ENCODE measurements around the gene PIP5K1B.

The PIP5K1B gene

DNA sequence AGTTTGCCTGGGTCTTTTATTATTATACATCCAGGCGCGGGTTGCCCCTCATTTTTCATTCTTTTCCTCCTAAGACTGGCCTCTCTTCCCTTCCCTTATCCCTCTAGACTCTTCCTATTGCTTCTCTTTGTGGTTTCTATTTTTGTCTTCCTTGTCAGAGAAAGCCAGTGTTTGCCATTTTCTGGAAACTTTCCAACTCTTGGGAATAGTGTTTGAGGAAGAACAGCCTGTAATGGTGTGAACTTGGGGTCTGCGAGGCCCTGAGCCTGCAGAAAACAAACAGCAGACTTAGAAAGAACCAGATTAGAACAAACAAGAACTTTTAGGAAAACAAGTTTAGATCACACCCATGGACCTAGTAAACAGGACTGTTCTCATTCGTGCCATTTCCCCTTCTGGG is 293.3 kb downstream of the PIP5K1B start:
- Histone ChIP-seq H3K36me3 (ENCODE audit: control insufficient read depth, insufficient read depth, low read length) (no peaks in the 10 kb centered on the region), H3K4me3 (ENCODE audit: low read length) (no peak overlapping the region), H3K9ac (ENCODE audit: low read length) (no peak overlapping the region), H3K9me3 (ENCODE audit: control insufficient read depth, low read length) (no peaks in the 10 kb centered on the region), H3K4me1 (ENCODE audit: control insufficient read depth, insufficient read depth, low read length) (no peaks in the 10 kb centered on the region), H3K27me3 (ENCODE audit: control insufficient read depth, insufficient read depth, low read length) (no peaks in the 10 kb centered on the region)

DNA sequence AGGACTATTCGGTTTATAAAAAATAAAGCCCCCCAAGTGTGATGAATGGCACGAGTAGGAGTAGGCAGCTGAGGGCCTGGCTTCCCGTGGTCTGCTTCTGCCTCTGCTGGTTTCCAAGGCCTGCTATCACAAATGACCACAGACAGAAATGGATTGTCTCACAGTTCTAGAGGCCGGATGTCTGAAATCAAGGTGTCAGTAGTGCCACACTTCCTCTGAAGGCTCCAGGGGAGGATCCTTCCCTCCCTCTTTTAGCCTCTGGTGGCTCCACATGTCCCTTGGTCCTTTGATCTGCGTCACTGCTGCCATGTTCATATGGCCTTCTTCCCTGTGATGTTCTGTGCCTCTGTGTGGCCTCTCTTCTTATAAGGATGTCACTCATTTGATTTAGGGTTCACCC is 293.8 kb downstream of the PIP5K1B start:
- Histone ChIP-seq H3K4me3 (ENCODE audit: low read length) (no peak overlapping the region), H3K9ac (ENCODE audit: low read length) (no peak overlapping the region), H3K9me3 (ENCODE audit: control insufficient read depth, low read length) (no peaks in the 10 kb centered on the region), H3K4me1 (ENCODE audit: control insufficient read depth, insufficient read depth, low read length) (no peaks in the 10 kb centered on the region), H3K27me3 (ENCODE audit: control insufficient read depth, insufficient read depth, low read length) (no peaks in the 10 kb centered on the region), H3K36me3 (ENCODE audit: control insufficient read depth, insufficient read depth, low read length) (no peaks in the 10 kb centered on the region)

DNA sequence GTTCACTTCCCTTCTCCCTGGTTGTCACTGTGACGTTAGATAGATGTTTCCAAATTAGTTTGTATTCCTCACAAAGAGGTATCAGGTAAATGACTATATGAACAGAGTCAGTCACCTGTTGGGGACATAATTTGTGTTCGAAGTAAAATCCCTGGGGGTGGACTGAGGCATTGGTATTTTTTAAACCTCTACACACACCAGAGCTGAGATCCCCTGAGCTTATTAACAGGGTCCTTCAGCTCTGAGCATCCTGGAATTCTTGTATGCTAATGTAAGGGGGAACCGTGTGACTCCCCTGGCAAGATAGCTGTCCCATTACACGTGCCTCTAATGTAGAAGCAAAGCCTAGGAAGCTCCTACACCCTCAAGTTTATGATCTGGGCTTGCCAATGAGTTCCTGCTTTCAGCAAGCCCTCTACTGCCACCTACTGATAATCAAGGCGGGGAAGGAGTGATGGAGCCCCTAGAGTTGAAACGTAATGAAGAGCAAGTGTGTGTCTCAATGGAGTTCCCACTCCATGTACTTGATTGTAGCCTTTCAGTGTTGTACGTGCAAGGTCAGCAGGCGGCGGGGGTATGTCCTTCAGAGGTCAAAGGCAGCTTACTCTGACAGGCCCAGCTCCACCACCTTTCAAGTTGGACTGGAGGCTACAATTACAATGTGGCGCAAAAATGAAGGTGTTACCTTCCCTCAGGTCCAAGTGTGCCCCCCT is 294.5 kb downstream of the PIP5K1B start:
- Histone ChIP-seq H3K4me3 (ENCODE audit: low read length) (no peak overlapping the region), H3K27me3 (ENCODE audit: control insufficient read depth, insufficient read depth, low read length) (no peaks in the 10 kb centered on the region), H3K9ac (ENCODE audit: low read length) (no peak overlapping the region), H3K4me1 (ENCODE audit: control insufficient read depth, insufficient read depth, low read length) (no peaks in the 10 kb centered on the region), H3K9me3 (ENCODE audit: control insufficient read depth, low read length) (no peaks in the 10 kb centered on the region), H3K36me3 (ENCODE audit: control insufficient read depth, insufficient read depth, low read length) (no peaks in the 10 kb centered on the region)

DNA sequence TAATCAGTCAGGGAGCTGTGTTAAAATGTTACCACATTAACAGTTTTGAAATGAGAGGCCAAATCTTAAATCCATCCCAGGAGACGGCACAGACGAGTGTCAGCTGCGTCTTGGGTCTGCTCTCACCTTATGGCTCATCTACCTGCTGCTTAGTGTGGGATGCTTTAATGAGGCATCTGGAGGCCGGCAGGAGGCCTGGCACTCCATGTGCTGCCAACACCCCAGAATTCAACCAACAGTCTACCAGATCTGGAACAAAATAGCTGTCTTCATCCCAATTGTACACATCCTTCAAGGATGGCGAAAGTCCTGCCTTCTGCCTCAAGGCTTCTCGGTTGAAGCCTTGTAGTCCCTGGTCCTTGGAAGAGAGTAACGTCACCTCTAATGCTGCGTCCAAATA is 296.9 kb downstream of the PIP5K1B start:
- H3K27me3 ChIP-seq (ENCODE audit: control insufficient read depth, insufficient read depth, low read length), result no peaks in the 10 kb centered on the region
- H3K9ac ChIP-seq (ENCODE audit: low read length), result no peak overlapping the region
- H3K4me1 ChIP-seq (ENCODE audit: control insufficient read depth, insufficient read depth, low read length), result no peaks in the 10 kb centered on the region
- no peaks in the 10 kb centered on the region for H3K36me3 ChIP-seq (ENCODE audit: control insufficient read depth, insufficient read depth, low read length)
- H3K4me3 ChIP-seq (ENCODE audit: low read length), result no peak overlapping the region
- H3K9me3 ChIP-seq (ENCODE audit: control insufficient read depth, low read length), result no peaks in the 10 kb centered on the region

DNA sequence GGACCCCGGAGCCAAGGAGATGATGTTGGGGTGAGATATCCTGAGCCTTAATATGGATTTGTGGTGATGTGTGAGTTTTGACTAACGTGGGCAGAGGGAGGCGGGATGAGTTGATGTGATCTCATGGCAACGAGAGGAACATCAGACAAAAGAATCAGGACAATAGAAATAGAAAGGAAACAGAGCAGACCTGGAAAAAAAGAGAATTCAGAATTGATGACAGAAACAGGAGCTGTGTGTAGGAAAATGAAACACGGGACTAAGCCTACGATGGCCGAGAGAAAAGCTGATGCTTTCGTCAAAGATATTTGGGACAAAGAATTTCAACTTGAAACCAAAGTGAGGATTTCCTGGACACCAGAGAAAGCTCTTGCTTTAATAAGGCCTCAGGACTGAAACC is 298.0 kb downstream of the PIP5K1B start:
- no peaks in the 10 kb centered on the region for H3K27me3 ChIP-seq (ENCODE audit: control insufficient read depth, insufficient read depth, low read length)
- no peaks in the 10 kb centered on the region for H3K36me3 ChIP-seq (ENCODE audit: control insufficient read depth, insufficient read depth, low read length)
- H3K4me1 ChIP-seq (ENCODE audit: control insufficient read depth, insufficient read depth, low read length), result no peaks in the 10 kb centered on the region
- H3K4me3 ChIP-seq (ENCODE audit: low read length), result no peak overlapping the region
- H3K9me3 ChIP-seq (ENCODE audit: control insufficient read depth, low read length), result no peaks in the 10 kb centered on the region
- H3K9ac ChIP-seq (ENCODE audit: low read length), result no peak overlapping the region

DNA sequence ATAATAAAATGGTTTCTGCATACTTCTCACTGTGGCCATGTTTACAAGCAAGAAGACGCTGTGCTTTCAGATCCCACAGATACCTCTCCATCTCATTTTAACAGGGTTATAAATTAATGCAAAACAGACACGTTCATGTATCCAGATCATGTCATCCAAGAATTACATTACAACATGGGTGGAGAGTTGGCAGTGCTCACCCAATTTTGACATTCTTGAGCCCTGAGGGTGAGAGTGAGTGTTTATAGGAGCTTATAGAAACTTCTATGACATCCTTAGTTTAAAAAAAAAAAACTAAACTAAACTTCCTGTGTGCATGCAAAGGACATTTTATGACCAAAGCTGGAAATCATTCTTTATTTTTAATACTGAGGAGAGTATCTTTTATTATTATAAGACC is 299.8 kb downstream of the PIP5K1B start:
- no peaks in the 10 kb centered on the region for H3K4me1 ChIP-seq (ENCODE audit: control insufficient read depth, insufficient read depth, low read length)

DNA sequence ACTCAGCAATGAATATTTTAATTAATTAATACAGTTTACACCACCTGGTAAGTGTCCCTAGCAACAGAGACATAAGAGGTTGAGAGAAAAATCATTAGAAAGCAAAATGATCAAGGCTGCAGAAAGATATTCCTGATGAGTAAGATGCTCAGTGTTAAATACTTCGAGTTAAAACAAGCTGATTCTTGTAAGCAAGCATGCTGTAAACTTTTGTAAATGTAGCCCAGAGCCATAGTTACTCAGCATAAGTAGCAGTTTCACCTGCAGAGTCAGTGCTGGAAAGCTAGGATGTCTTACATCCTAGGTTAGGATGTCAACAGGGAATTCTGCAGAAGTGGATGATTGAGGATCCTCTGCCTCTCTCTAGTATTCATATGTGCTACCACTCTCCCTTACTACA is 304.7 kb downstream of the PIP5K1B start:
- H3K36me3 ChIP-seq (ENCODE audit: control insufficient read depth, insufficient read depth, low read length), result no peaks in the 10 kb centered on the region
- no peak overlapping the region for H3K4me3 ChIP-seq (ENCODE audit: low read length)
- H3K4me1 ChIP-seq (ENCODE audit: control insufficient read depth, insufficient read depth, low read length), result no peaks in the 10 kb centered on the region
- H3K9me3 ChIP-seq (ENCODE audit: control insufficient read depth, low read length), result no peaks in the 10 kb centered on the region
- H3K9ac ChIP-seq (ENCODE audit: low read length), result no peak overlapping the region
- H3K27me3 ChIP-seq (ENCODE audit: control insufficient read depth, insufficient read depth, low read length), result no peaks in the 10 kb centered on the region

More for the DNA sequence above, 299.8 kb downstream of the PIP5K1B start:
- Histone ChIP-seq H3K4me3 (ENCODE audit: low read length) (no peak overlapping the region), H3K36me3 (ENCODE audit: control insufficient read depth, insufficient read depth, low read length) (no peaks in the 10 kb centered on the region), H3K9ac (ENCODE audit: low read length) (no peak overlapping the region), H3K9me3 (ENCODE audit: control insufficient read depth, low read length) (no peaks in the 10 kb centered on the region), H3K27me3 (ENCODE audit: control insufficient read depth, insufficient read depth, low read length) (no peaks in the 10 kb centered on the region)

DNA sequence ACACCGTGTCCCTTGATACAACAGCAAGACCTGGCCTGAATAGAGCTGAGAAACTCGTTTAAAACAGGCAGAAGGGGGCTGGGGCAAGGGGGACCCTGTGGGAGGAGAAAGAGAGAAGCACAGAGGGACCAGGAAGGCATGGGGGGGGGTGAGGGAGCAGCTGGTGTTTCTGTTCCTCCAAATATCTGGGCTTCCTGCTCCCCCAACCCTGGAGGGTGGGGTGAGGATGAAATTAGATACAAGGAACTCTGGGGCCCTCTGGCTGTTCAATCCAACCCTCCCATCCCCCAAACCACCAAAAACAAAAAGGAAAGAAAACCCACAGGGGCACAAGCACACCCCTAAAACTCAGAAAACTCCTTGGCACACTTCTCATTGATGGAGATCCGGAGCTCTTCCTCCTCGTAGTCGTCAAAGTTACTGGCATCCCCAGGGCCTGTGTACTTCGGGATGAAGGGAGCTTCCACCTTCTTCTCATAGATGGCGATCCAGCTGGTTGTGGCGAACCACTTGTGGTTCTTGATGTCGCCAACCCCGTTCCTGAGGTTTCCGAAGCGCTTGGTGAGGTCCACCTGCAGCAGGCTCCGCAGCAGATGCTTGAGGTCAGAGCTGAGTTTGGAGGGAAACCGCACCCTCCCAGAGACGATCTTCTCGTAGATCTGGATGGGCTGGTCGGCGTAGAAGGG is 307.8 kb downstream of the PIP5K1B start:
- Histone ChIP-seq H3K9ac (ENCODE audit: low read length) (no peak overlapping the region), H3K27me3 (ENCODE audit: control insufficient read depth, insufficient read depth, low read length) (no peaks in the 10 kb centered on the region), H3K4me3 (ENCODE audit: low read length) (no peak overlapping the region), H3K9me3 (ENCODE audit: control insufficient read depth, low read length) (no peaks in the 10 kb centered on the region), H3K4me1 (ENCODE audit: control insufficient read depth, insufficient read depth, low read length) (no peaks in the 10 kb centered on the region), H3K36me3 (ENCODE audit: control insufficient read depth, insufficient read depth, low read length) (no peaks in the 10 kb centered on the region)

DNA sequence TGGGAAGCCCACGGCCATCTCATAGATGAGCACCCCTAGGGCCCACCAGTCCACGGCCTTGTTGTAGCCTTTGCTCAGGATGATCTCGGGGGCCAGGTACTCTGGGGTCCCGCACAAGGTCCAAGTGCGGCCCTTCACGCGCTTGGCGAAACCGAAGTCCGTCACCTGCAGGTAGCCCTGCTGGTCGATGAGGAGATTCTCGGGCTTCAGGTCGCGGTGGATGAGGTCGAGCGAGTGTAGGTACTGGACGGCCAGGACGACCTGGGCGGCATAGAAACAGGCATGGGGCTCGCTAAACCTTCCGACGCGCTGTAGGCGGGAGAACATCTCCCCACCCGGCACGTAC is 308.3 kb downstream of the PIP5K1B start:
- Histone ChIP-seq H3K4me3 (ENCODE audit: low read length) (no peak overlapping the region), H3K36me3 (ENCODE audit: control insufficient read depth, insufficient read depth, low read length) (no peaks in the 10 kb centered on the region), H3K27me3 (ENCODE audit: control insufficient read depth, insufficient read depth, low read length) (no peaks in the 10 kb centered on the region), H3K9ac (ENCODE audit: low read length) (no peak overlapping the region), H3K9me3 (ENCODE audit: control insufficient read depth, low read length) (no peaks in the 10 kb centered on the region), H3K4me1 (ENCODE audit: control insufficient read depth, insufficient read depth, low read length) (no peaks in the 10 kb centered on the region)

DNA sequence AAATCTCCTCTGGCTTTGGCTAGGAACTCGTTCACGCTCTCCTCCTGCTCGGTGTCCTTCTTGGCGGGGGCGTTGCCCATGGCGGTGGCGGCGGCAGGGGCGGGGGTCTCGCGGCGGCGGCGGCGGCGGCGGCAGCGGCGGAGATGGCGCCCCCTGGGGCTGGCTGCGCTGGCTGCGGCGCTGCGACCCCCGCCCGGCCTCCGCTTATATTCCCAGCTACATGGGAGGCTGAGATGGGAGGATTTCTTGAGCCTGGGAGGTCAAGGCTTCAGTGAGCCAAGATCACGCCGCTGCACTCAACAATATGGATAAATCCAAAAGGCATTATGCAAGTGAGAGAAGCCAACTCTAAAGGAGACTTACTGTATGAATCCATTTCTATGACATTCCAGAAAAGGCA is 309.0 kb downstream of the PIP5K1B start, which contains the start of gene PRKACG:
Gene PRKACG (minus strand): TSS at position 101 of the 400 bp plus-strand sequence. CDS start 21 bp downstream, at position 80.
- Histone ChIP-seq H3K9me3 (ENCODE audit: control insufficient read depth, low read length) (no peaks in the 10 kb centered on the region), H3K4me1 (ENCODE audit: control insufficient read depth, insufficient read depth, low read length) (no peaks in the 10 kb centered on the region), H3K27me3 (ENCODE audit: control insufficient read depth, insufficient read depth, low read length) (no peaks in the 10 kb centered on the region), H3K4me3 (ENCODE audit: low read length) (no peak within 1 kb of the TSS), H3K9ac (ENCODE audit: low read length) (no peak within 1 kb of the TSS), H3K36me3 (ENCODE audit: control insufficient read depth, insufficient read depth, low read length) (no peaks in the 10 kb centered on the region)

DNA sequence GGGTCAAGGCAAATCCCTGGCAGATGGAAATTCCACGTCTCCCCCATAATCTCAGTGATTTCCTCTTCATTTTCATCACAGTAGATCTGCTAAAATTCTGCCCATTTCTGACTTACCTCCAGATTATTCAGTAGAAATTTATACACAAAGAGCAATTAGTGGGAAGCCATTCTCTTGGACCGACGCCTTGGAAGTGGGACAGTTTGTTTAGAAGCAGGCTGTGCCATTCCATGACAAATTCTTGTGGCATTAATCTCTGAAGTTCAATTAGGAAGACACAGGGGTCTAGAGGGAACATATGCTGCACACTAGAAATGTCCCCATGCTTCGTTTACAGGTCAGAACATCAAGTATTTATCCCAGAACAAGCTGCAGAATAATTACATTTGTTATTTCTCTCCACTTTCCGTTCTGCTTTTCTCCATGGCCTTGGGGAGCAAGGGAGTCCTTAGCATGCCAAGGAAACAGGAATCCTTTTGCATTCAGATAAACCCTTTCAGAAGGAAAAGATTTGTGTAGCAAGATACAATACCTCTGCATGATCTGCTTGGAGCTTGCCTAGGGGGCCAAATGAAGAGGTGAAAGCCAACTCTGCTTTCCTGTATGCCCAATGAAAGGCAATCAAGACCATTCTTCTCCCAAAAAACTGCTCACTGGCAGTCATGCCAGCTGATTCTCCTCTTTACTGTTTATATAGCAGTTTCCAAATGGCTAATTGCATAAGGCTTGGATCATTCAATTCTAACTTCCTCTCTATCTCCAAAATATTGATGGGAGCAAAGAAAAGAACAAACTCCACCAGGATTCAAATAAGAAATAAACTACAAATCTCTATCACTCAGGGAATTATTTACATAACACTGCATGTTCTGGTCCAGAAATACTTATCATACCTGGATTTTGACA is 311.4 kb downstream of the PIP5K1B start:
- no peaks in the 10 kb centered on the region for H3K4me1 ChIP-seq (ENCODE audit: control insufficient read depth, insufficient read depth, low read length)
- no peak overlapping the region for H3K9ac ChIP-seq (ENCODE audit: low read length)
- H3K4me3 ChIP-seq (ENCODE audit: low read length), result no peak overlapping the region
- no peaks in the 10 kb centered on the region for H3K9me3 ChIP-seq (ENCODE audit: control insufficient read depth, low read length)
- H3K36me3 ChIP-seq (ENCODE audit: control insufficient read depth, insufficient read depth, low read length), result no peaks in the 10 kb centered on the region
- H3K27me3 ChIP-seq (ENCODE audit: control insufficient read depth, insufficient read depth, low read length), result no peaks in the 10 kb centered on the region

DNA sequence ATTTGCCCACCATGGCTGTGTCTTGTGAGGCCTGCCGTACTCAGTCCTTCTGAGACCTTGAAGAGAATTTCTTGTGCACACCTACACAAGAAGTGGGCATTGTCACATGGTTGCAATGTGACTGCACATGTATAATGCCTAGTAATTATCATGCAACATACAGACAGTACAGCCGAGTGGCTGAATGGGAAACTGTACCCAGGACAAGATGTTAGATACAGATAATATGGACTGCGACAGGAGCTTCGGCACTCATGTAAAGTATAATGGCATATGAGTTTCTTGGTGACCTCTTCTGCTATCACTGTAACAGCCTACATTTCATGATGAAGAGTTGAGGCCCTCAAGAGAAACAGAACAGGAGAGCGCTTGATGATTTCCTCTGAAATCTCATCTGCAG is 313.7 kb downstream of the PIP5K1B start:
- Histone ChIP-seq H3K9ac (ENCODE audit: low read length) (no peak overlapping the region), H3K9me3 (ENCODE audit: control insufficient read depth, low read length) (no peaks in the 10 kb centered on the region), H3K36me3 (ENCODE audit: control insufficient read depth, insufficient read depth, low read length) (no peaks in the 10 kb centered on the region), H3K4me1 (ENCODE audit: control insufficient read depth, insufficient read depth, low read length) (no peaks in the 10 kb centered on the region), H3K4me3 (ENCODE audit: low read length) (no peak overlapping the region), H3K27me3 (ENCODE audit: control insufficient read depth, insufficient read depth, low read length) (no peaks in the 10 kb centered on the region)
